Activated CD8-positive, alpha-beta memory T cell treated with anti-CD3 and anti-CD28 coated beads for 4 hours (primary cell): Measurements from ENCODE around the gene PRDM13.
"Not testable (repeated sequence)": the region's sequence is repeated elsewhere in the genome, so short reads cannot be mapped to it uniquely, and the experiment has no call there.

Experiments
- DNase-seq, 2 donors: peaks; one replicate each; pipeline ENCODE4 v3.0.0-alpha.2; 2020; ENCODE audit warnings: low read depth in 2 of 2

The PRDM13 gene

DNA sequence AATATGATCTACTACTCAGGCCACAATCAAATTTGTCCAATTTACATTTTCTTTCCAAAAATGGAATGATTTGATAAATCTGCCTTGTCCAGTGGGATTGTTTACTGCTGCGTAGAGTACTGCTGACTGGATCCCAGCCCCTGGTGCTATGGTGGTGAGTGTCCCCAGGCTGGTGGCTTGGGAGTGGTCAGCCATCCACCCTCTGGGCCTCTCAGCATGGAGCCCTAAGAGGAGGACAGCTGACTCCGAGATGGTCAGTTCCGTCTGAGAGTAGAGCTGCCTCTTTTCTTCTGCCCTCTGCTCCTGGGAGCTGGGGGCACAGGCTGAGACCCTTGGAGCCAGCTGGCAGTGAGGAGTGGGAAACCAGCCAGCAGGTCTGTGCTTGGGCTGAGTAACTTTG, 22.7 kb downstream of the PRDM13 start:
- DNase-seq: no peak

DNA sequence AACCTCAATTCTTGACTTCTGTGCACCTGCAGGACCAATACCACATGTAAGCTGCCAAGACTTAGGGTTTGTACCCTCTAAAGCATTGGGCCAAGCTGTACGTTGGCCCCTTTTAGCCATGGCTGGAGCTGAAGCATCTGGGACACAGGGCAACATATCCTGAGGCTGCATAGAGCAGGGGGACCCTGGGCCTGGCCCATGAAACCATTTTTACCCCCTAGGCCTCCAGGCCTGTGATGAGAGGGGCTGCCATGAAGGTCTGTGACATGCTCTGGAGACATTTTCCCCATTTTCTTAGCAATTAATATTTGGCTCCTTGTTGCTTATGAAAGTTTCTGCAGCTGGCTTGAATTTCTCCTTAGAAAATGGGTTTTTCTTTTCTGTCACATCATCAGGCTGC, 31.0 kb downstream of the PRDM13 start:
- DNase-seq: no peak

DNA sequence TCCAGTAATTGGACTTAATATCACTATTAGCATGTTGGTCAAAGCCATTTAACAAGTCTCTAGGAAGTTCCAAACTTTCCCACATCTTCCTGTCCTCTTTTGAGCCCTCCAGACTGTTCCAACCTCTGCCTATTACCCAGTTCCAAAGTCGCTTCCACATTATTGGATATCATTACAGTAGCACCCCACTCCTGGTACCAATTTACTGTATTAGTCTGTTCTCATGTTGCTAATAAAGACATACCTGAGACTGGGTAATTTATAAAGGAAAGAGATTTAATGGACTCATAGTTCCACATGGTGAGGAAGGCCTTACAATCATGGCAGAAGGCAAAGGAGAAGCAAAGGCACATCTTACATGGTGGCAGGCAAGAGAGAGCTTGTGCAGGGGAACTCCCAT, 31.7 kb downstream of the PRDM13 start:
- DNase-seq: not testable (repeated sequence)

DNA sequence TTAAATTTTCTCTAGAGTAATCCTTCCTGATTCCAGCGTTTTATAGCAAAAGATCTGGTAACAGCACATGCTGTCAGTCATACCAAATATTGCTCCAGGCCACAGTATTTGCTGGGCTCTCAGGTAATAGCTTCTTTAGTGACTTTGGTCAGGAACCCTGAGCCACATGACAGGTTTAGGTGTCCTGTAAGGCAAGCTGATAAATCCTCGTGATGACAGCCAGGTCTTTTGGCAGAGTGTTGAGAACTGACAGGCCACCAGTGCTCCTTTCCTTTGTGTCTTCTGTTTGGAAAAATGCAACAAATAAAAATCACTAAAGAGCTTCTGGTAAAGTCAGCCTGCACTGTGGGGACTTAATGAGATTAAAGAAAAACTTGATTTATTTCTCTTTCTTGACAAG, 34.6 kb downstream of the PRDM13 start:
- DNase-seq: no peak

DNA sequence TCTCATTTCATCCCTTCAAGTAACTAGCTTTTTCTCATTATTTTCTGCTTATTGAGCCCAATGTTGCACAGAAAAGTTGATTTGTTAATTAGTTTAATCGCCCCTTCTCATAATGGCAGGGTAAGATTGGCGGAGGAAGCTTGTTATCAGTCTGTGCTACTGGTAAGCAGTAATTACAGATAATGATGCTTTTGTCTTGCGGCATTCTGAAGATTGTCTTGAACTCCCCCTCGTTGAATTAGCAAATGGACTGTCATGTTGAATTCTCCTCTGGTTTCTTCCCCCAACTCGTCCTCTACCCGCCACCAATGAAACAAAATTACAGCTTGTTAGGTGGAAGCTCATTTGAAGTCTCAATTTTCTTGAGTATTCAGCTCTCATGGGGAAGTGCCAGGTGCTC, 39.4 kb downstream of the PRDM13 start:
- DNase-seq: no peak

DNA sequence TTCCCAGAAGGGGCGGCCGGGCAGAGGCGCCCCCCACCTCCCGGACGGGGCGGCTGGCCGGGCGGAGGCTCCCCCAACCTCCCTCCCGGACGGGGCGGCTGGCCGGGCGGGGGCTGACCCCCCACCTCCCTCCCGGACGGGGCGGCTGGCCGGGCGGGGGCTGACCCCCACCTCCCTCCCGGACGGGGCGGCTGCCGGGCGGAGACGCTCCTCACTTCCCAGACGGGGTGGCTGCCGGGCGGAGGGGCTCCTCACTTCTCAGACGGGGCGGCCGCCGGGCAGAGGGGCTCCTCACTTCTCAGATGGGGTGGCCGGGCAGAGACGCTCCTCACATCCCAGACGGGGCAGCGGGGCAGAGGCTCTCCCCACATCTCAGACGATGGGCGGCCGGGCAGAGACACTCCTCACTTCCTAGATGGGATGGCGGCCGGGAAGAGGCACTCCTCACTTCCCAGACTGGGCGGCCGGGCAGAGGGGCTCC, 43.5 kb downstream of the PRDM13 start:
- not testable (repeated sequence) for DNase-seq

DNA sequence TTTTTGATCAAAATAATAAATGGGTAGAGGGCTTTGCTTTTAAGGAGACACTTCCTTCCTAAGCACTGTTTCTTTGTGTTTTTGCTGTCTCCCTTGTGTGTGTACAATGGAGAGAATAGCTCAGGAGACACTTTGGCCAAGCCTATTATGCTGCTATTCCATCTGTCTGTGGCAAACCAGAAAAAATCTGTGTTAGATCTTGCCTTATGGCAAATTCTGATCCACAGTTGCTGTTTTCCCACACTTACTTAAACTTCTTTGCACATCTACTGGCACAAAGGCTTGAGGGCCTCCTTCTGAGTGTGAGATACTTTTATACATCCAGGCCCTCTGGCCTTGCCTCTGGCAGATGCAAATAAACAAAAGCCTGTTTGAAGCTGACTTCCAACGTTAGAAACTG, 53.6 kb downstream of the PRDM13 start:
- no peak for DNase-seq

DNA sequence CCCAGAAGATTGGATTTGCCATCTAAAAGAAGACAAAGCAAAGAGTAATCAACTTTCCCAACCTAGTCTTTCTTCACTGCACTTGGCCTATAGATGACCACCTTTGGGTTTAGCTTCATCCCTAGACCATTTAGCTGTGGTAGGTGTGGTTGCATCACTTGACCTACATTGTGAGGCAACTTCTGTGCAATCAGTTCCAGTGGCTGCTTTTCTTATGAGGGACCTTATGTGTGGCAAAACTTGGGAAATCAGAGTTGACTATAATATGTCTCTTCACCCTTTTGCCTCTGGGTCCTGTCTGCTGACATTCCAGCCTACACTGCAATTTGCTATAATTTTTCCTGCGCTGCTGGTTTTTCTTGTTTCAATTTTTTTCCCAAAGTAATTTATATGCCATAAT, 55.2 kb downstream of the PRDM13 start:
- no peak for DNase-seq

DNA sequence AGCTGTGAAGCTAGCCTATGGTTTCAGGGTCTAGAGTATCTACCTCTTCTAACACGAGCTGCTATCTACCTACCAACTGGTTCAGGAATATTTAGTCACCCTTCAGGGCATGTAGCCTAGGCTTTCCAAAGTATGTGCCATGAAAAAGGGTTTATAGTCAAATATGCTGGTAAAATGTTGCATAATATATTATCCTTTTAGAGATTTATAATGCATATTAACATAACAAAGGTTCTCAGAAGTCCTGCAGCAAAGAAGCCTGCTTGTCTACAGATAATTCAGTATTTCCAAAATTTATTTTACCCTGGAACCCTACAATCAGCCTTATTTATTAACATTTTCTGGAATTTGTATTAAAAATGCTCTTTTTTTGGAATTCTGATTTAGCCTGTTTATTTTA, 56.0 kb downstream of the PRDM13 start:
- DNase-seq: no peak
